CD4-positive, alpha-beta memory T cell (primary cell): Measurements from ENCODE around the gene CYB5B. TPM values are rescaled to one million over a fixed set of nuclear protein-coding genes. Genes with fewer than 3 reads are reported as not detected.

Experiments
- CTCF ChIA-PET: fragments of 350-600 bp; sonication (Branson Sonifier 250); formaldehyde crosslinking; loops from one replicate; lab custom pipeline; 2021; ENCODE audit warnings: inconsistent platforms; ENCODE audit not compliant: partially characterized antibody; lab: Charles Lee
- POLR2A ChIA-PET: fragments of 350-600 bp; sonication (Branson Sonifier 250); formaldehyde crosslinking; loops from one replicate; lab custom pipeline; 2021; ENCODE audit not compliant: partially characterized antibody; lab: Charles Lee
- DNase-seq, 5 donors: peaks; one replicate each; pipeline versions ENCODE4 v3.0.0 to v3.0.0-alpha.2; 2020 to 2022; ENCODE audit warnings: mixed read lengths in 1 of 5
- H3K27ac ChIP-seq: one replicate; pipeline ENCODE4 v1.7.0; 2013; ENCODE audit warnings: low read depth, low read length
- H3K27me3 ChIP-seq: 2 replicates; pipeline ENCODE4 v1.7.0; 2013; ENCODE audit warnings: mild to moderate bottlenecking, low read length, moderate library complexity; ENCODE audit not compliant: insufficient read depth
- H3K36me3 ChIP-seq: 2 replicates; pipeline ENCODE4 v1.7.0; 2013; ENCODE audit warnings: mild to moderate bottlenecking, low read length, moderate library complexity; ENCODE audit not compliant: insufficient read depth
- H3K4me1 ChIP-seq: 2 replicates; pipeline ENCODE4 v1.7.0; 2013; ENCODE audit warnings: mild to moderate bottlenecking, low read length, moderate library complexity; ENCODE audit not compliant: insufficient read depth
- H3K4me3 ChIP-seq, 2 donors: one replicate each; pipeline ENCODE4 v1.7.0; 2013; ENCODE audit warnings: low read length in 2 of 2, mild to moderate bottlenecking in 1 of 2
- H3K9me3 ChIP-seq, 2 donors: one replicate each; pipeline ENCODE4 v1.7.0; 2013; ENCODE audit warnings: low read length in 2 of 2, control low read depth in 1 of 2; ENCODE audit not compliant: control insufficient read depth in 1 of 2
- H3K27ac Mint-ChIP-seq, 7 donors: one replicate each; pipeline ENCODE4 v1.8.0; 2020 to 2021; ENCODE audit warnings: mixed read lengths in 7 of 7, mild to moderate bottlenecking in 6 of 7, inconsistent platforms in 3 of 7, moderate library complexity in 3 of 7
- H3K27me3 Mint-ChIP-seq, 2 donors: one replicate each; pipeline ENCODE4 v1.8.0; 2020 to 2021; ENCODE audit warnings: mixed read lengths in 2 of 2
- H3K36me3 Mint-ChIP-seq, 2 donors: one replicate each; pipeline ENCODE4 v1.8.0; 2020 to 2021; ENCODE audit warnings: mixed read lengths in 2 of 2, inconsistent platforms in 1 of 2, mild to moderate bottlenecking in 1 of 2
- H3K4me1 Mint-ChIP-seq, 4 donors: one replicate each; pipeline ENCODE4 v1.8.0; 2020 to 2021; ENCODE audit warnings: mixed read lengths in 4 of 4, mild to moderate bottlenecking in 1 of 4
- H3K4me3 Mint-ChIP-seq, 8 donors: one replicate each; pipeline ENCODE4 v1.8.0; 2020 to 2021; ENCODE audit warnings: mixed read lengths in 8 of 8, mild to moderate bottlenecking in 7 of 8, moderate library complexity in 6 of 8, inconsistent platforms in 3 of 8
- H3K9me3 Mint-ChIP-seq, 8 donors: one replicate each; pipeline ENCODE4 v1.8.0; 2020 to 2021; ENCODE audit warnings: mixed read lengths in 8 of 8, mild to moderate bottlenecking in 5 of 8, inconsistent platforms in 3 of 8, moderate library complexity in 1 of 8
- intact Hi-C: fragments of 100-400 bp; cut with micrococcal nuclease; formaldehyde crosslinking; loops from one replicate; pipeline ENCODE4 v1.15.1; 2023
- polyA plus RNA-seq, 2 donors: library from polyadenylated mRNA; unstranded; fragments of 300-500 nt; fragmentation: Illumina TruSeq; gene quantifications; one replicate each; pipeline ENCODE4 v1.2.3, GENCODE V29; 2021
- total RNA-seq, 2 experiments: library from RNA; stranded (reverse); gene quantifications; one replicate each; pipeline ENCODE4 v1.2.3, GENCODE V29; 2021

The CYB5B gene
- total and polyA plus RNA-seq, 4 experiments from 2014 or later, result 59.2 to 141 (median 89.9) TPM

DNA sequence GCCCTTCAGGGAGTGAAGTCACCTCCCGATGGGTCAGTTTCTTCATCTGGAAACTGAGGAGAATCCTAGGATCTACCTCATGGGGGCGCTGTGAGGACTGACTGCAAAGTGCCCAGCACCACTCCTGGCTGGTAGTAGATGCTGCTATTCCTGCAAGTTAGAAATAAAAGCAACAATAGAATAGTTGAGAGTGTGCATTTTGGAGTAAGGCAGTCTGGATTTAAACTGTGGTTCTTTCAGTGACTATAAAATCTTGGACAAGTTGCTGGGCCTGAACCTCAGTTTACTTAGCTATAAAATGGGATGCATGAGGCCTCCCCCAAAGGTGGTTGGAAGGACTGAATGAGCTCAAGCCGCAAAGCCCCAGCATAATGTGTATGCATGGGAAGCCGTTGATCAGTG is 70.6 kb downstream of the CYB5B start:
- Mint-ChIP-seq H3K9me3 (peaks cover 0 to 2% (median 0%) of the 10 kb centered on the region in 8 donors), H3K36me3 (no peaks in the 10 kb centered on the region), H3K4me3 (no peak overlapping the region), H3K27me3 (no peaks in the 10 kb centered on the region), H3K4me1 (no peaks in the 10 kb centered on the region), H3K27ac (no peak overlapping the region)
- no peaks in the 10 kb centered on the region for H3K4me1 ChIP-seq
- H3K9me3 ChIP-seq, result no peaks in the 10 kb centered on the region
- peak in 3 of 5 donors; percentile 4 to 8 (median 5) for DNase-seq
- CTCF ChIA-PET, result interaction anchor here (1.3 to 1.4 kb wide), 2 partner anchors 30 to 99 kb away, joined by 3 to 4 read pairs; no protein-coding TSS in a partner anchor
- H3K27me3 ChIP-seq, result no peaks in the 10 kb centered on the region
- no peak overlapping the region for H3K27ac ChIP-seq
- no peak overlapping the region for H3K4me3 ChIP-seq
- POLR2A ChIA-PET, result no interaction called here
- H3K36me3 ChIP-seq, result no peaks in the 10 kb centered on the region
- intact Hi-C loops, result loop anchor here (2.0 kb wide), 1 partner anchor 70 kb away; the partner anchor contains the start of gene NFAT5

DNA sequence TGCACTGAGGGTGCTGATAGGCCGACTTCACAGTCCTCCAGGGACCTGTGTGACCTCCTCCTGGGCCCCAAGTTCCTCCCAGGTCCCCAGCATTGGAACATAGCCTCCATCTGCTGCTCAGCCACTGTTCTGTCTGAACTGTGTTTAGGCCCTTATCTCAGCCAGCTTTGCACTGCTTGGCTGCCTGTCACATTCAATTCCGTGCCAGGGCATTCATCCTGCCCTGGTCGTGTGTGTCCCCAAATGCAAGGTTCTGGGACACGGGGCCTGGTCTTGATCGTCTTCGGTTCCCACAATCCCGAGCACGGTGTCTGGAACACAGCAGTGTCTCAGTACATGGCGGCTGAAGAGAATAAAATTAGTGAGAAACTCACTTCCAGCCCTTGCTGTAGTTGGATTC is 71.4 kb downstream of the CYB5B start:
- POLR2A ChIA-PET, result interaction anchor here (0.5 kb wide), 1 partner anchor 372 kb away, joined by 3 read pairs; no protein-coding TSS in a partner anchor
- H3K27ac ChIP-seq, result no peak overlapping the region
- no peaks in the 10 kb centered on the region for H3K27me3 Mint-ChIP-seq
- CTCF ChIA-PET, result interaction anchor here (1.4 kb wide), 1 partner anchor 31 kb away, joined by 4 read pairs; no protein-coding TSS in a partner anchor
- no peak for DNase-seq
- H3K27ac Mint-ChIP-seq, result no peak overlapping the region
- no peaks in the 10 kb centered on the region for H3K27me3 ChIP-seq
- H3K36me3 ChIP-seq, result no peaks in the 10 kb centered on the region
- no peaks in the 10 kb centered on the region for H3K36me3 Mint-ChIP-seq
- H3K4me1 ChIP-seq, result no peaks in the 10 kb centered on the region
- H3K9me3 Mint-ChIP-seq, result peaks cover 0 to 2% (median 0%) of the 10 kb centered on the region in 8 donors
- H3K4me1 Mint-ChIP-seq, result no peaks in the 10 kb centered on the region
- no peak overlapping the region for H3K4me3 Mint-ChIP-seq
- intact Hi-C loops, result loop anchor here (2.0 kb wide), 1 partner anchor 69 kb away; the partner anchor contains the start of gene NFAT5
- no peak overlapping the region for H3K4me3 ChIP-seq
- H3K9me3 ChIP-seq, result no peaks in the 10 kb centered on the region

DNA sequence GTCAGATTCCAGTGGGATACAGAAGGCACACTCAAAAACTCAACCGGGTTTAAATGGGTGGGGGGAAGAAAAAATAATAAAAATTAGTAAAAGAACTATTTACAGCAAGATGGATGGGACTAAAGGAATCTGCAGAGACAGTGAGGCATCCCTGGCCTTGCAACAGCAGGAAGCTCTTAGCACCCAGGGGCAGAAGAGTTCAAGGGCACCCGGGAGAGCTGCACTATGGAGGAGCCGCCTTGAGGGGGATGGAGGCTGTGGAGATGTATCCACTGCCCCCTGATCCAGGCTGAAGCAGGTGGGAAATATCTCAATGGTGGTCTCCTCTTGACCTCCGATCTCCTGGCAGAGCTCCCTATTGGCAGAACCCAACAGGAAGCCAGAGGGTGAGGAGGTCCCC is 72.0 kb downstream of the CYB5B start:
- Mint-ChIP-seq H3K4me1 (no peaks in the 10 kb centered on the region), H3K27ac (peak overlapping the region in 2 of 7 donors; percentile 30 to 71), H3K27me3 (no peaks in the 10 kb centered on the region), H3K4me3 (no peak overlapping the region), H3K9me3 (peaks cover 0 to 2% (median 0%) of the 10 kb centered on the region in 8 donors), H3K36me3 (no peaks in the 10 kb centered on the region)
- ChIA-PET CTCF (no interaction called here), POLR2A (no interaction called here)
- Histone ChIP-seq H3K27me3 (no peaks in the 10 kb centered on the region), H3K4me3 (no peak overlapping the region), H3K9me3 (no peaks in the 10 kb centered on the region), H3K27ac (no peak overlapping the region), H3K36me3 (no peaks in the 10 kb centered on the region), H3K4me1 (no peaks in the 10 kb centered on the region)
- no peak for DNase-seq
- intact Hi-C loops, result no loop called here

DNA sequence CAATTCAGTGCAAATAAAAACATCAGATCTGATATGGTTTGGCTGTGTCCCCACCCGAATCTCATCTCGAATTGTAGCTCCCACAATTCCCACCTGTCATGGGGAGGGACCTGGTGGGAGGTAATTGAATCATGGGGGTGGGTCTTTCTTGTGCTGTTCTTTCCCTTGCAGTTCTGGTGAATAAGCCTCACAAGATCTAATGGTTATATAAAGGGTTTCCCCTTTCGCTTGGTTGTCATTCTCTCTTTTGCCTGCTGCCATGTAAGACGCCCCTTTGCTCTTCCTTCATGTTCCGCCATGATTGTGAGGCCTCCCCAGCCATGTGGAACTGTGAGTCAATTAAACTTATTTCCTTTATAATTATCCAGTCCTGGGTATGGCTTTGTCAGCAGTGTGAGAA is 72.5 kb downstream of the CYB5B start:
- ChIA-PET POLR2A (no interaction called here), CTCF (no interaction called here)
- intact Hi-C loops, result no loop called here
- Histone ChIP-seq H3K4me3 (no peak overlapping the region), H3K4me1 (no peaks in the 10 kb centered on the region), H3K27me3 (no peaks in the 10 kb centered on the region), H3K27ac (no peak overlapping the region), H3K36me3 (no peaks in the 10 kb centered on the region), H3K9me3 (no peaks in the 10 kb centered on the region)
- no peak overlapping the region for H3K4me3 Mint-ChIP-seq
- no peak for DNase-seq
- peaks cover 0 to 2% (median 0%) of the 10 kb centered on the region in 8 donors for H3K9me3 Mint-ChIP-seq
- no peak overlapping the region for H3K27ac Mint-ChIP-seq
- no peaks in the 10 kb centered on the region for H3K27me3 Mint-ChIP-seq
- H3K4me1 Mint-ChIP-seq, result peaks cover 0 to under 1% (median 0%) of the 10 kb centered on the region in 4 donors
- H3K36me3 Mint-ChIP-seq, result no peaks in the 10 kb centered on the region

DNA sequence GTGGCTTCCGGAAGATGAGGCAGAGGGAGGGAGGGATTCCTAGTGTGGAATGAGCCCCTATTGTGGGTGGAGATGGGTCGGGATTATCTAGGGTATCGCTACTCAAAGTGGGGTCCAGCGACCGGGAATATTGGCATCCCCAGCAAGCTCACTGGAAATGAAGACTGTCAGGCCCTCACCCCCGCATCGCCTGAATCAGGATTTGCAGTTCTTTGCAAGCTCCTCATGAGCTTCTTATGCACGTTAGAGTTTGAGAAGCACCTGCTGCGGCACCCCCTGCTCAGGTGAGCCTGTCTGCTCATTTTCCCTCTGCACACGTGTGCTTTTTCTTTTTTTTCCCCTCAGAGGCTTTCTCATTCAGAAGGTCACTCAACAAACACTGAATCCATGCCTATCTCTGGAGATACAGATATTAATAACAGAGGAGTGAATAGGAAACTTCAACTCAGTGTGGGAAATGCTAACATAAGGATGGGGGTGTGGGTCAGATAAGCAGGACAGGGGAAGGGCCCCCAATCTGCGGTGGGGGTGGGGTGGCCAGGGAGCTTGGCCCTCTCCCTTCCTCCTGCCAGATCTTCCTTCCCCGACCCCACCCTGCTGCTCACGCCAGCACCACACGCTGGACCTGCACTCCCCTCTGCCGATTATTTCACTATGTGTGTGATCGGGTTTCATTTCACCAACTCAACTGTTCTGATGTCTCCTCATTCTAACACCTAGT is 73.6 kb downstream of the CYB5B start:
- H3K27me3 Mint-ChIP-seq, result no peaks in the 10 kb centered on the region
- no peak overlapping the region for H3K4me3 Mint-ChIP-seq
- POLR2A ChIA-PET, result no interaction called here

DNA sequence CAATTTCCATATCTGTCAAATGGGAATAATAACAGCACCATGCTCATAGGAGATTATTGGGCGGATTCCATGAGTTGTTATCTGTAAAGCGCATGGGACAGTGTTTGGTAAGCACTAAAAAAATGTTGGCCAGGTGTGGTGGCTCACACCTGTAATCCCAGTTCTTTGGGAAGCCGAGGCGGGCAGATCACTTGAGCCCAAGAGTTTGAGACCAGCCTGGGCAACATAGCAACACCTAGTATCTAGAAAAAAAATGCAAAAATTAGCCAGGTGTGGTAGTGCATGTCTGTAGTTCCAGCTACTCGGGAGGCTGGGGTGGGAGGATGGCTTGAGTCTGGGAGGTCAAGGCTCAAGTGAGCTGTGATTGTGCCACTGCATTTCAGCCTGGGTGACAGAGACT is 74.5 kb downstream of the CYB5B start:
- Histone ChIP-seq H3K27me3 (no peaks in the 10 kb centered on the region), H3K36me3 (no peaks in the 10 kb centered on the region), H3K9me3 (no peaks in the 10 kb centered on the region), H3K4me3 (no peak overlapping the region), H3K4me1 (no peaks in the 10 kb centered on the region), H3K27ac (no peak overlapping the region)
- Mint-ChIP-seq H3K27ac (no peak overlapping the region), H3K27me3 (no peaks in the 10 kb centered on the region), H3K36me3 (no peaks in the 10 kb centered on the region), H3K9me3 (peaks cover 0 to 2% (median 0%) of the 10 kb centered on the region in 8 donors), H3K4me1 (peaks cover 0 to 3% (median 0%) of the 10 kb centered on the region in 4 donors), H3K4me3 (no peak overlapping the region)
- ChIA-PET CTCF (no interaction called here), POLR2A (no interaction called here)
- no peak for DNase-seq
- intact Hi-C loops, result no loop called here

More for the DNA sequence above, 73.6 kb downstream of the CYB5B start:
- H3K4me3 ChIP-seq, result no peak overlapping the region
- CTCF ChIA-PET, result no interaction called here
- no peaks in the 10 kb centered on the region for H3K36me3 ChIP-seq
- Mint-ChIP-seq H3K4me1 (peaks cover 0 to 3% (median 0%) of the 10 kb centered on the region in 4 donors), H3K27ac (peak overlapping the region in 1 of 7 donors; percentile 11), H3K36me3 (no peaks in the 10 kb centered on the region), H3K9me3 (peaks cover 0 to 2% (median 0%) of the 10 kb centered on the region in 8 donors)
- intact Hi-C loops, result no loop called here
- no peaks in the 10 kb centered on the region for H3K4me1 ChIP-seq
- no peak overlapping the region for H3K27ac ChIP-seq
- no peak for DNase-seq
- H3K27me3 ChIP-seq, result no peaks in the 10 kb centered on the region
- H3K9me3 ChIP-seq, result no peaks in the 10 kb centered on the region

DNA sequence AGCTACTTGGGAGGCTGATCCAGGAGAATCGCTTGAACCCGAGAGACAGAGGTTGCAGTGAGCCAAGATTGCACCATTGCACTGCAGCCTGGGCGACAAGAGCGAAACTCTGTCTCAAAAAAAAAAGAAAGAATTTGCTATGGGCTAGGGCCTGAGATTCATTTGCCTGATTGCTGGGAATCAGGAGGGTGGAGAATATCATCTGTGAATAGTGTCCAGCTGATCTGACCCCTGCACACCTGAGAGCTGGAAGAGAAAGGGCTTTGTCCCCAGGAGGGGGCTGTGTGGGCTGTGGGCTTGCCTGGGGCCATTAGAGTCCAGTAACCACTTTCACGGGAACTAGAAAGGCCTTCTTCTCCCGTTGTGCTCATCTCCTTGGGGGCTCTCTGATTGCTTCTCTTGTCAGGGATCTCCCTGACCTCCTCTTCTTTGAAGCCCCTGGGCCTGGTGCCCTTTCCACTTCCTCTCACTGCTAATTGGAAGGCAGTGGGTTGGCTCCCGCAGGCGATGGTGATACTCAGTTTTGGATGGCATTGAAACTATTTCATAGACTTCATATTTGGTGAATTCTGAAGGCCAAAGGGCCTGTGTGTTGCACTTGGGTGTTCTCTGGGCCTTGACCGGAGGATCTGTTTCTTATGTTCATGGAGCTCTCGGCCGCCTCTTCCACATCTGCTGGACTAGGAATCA is 75.3 kb downstream of the CYB5B start:
- Mint-ChIP-seq H3K4me1 (peaks cover 0 to 3% (median 0%) of the 10 kb centered on the region in 4 donors), H3K36me3 (no peaks in the 10 kb centered on the region), H3K27me3 (no peaks in the 10 kb centered on the region), H3K27ac (no peak overlapping the region), H3K4me3 (no peak overlapping the region), H3K9me3 (no peaks in the 10 kb centered on the region)
- Histone ChIP-seq H3K4me1 (no peaks in the 10 kb centered on the region), H3K9me3 (no peaks in the 10 kb centered on the region), H3K27ac (no peak overlapping the region), H3K4me3 (no peak overlapping the region), H3K36me3 (no peaks in the 10 kb centered on the region), H3K27me3 (no peaks in the 10 kb centered on the region)
- intact Hi-C loops, result no loop called here
- ChIA-PET POLR2A (no interaction called here), CTCF (no interaction called here)
- no peak for DNase-seq
